B cell (primary cell): ENCODE results near the gene KLK13. TPM values are rescaled to one million over a fixed set of nuclear protein-coding genes. Genes with fewer than 3 reads are reported as not detected.

Experiments used
- ATAC-seq: fragments of 200-7000 bp; cut with Tn5 transposase; one replicate; pipeline ENCODE4 v1.10.0; 2021; ENCODE audit warnings: low read depth, mild to moderate bottlenecking, moderate number of reproducible peaks, moderate library complexity
- CTCF ChIA-PET: fragments of 350-600 bp; sonication (Branson Sonifier 250); formaldehyde crosslinking; loops from one replicate; lab custom pipeline; 2021; ENCODE audit warnings: antibody characterized with exemption, inconsistent platforms; lab: Charles Lee
- POLR2A ChIA-PET: fragments of 350-600 bp; sonication (Branson Sonifier 250); formaldehyde crosslinking; loops from one replicate; lab custom pipeline; 2021; ENCODE audit warnings: antibody characterized with exemption; lab: Charles Lee
- DNase-seq: peaks from one replicate; pipeline ENCODE4 v3.0.0; 2013
- H2AFZ ChIP-seq: 2 replicates; pipeline ENCODE4 v1.6.1; 2012; ENCODE audit warnings: mild to moderate bottlenecking, low read depth, low read length; ENCODE audit not compliant: insufficient read depth, poor library complexity, severe bottlenecking
- H3K27ac ChIP-seq, 2 donors: 1 replicate in 1 of 2; 2 replicates in 1 of 2; pipeline ENCODE4 v1.5.1; 2012 to 2013; ENCODE audit warnings: low read length in 2 of 2, mild to moderate bottlenecking in 2 of 2, moderate library complexity in 1 of 2
- H3K27me3 ChIP-seq, 4 experiments: fragments of 200-600 bp in 1 of 4; sonication (generic) in 1 of 4; replicated peaks in 1 of 4; 1 replicate in 2 of 4; 2 replicates in 2 of 4; pipeline versions ENCODE4 v1.6.1 to v1.7.0; 2013 to 2016; ENCODE audit warnings: low read length in 3 of 4, mild to moderate bottlenecking in 2 of 4, mixed read lengths in 1 of 4, moderate library complexity in 1 of 4; ENCODE audit not compliant: insufficient read depth in 4 of 4, control insufficient read depth in 3 of 4; ENCODE audit errors: control extremely low read depth in 1 of 4
- H3K36me3 ChIP-seq, 2 experiments: replicated peaks in 1 of 2; 1 replicate in 1 of 2; 2 replicates in 1 of 2; pipeline versions ENCODE4 v1.6.1 to v1.7.1; 2013; ENCODE audit warnings: low read length in 1 of 2; ENCODE audit not compliant: insufficient read depth in 2 of 2, control insufficient read depth in 1 of 2; ENCODE audit errors: control extremely low read depth in 1 of 2, extremely low read depth in 1 of 2
- H3K4me1 ChIP-seq, 2 donors: fragments of 200-600 bp in 1 of 2; sonication (generic) in 1 of 2; 1 replicate in 1 of 2; 2 replicates in 1 of 2; pipeline versions ENCODE4 v1.5.1 to v1.6.1; 2013 to 2017; ENCODE audit warnings: low read length in 2 of 2; ENCODE audit not compliant: control insufficient read depth in 2 of 2, insufficient read depth in 2 of 2
- H3K4me2 ChIP-seq: replicated peaks from 2 replicates; pipeline ENCODE3; 2012; ENCODE audit warnings: mild to moderate bottlenecking, low read depth, low read length; ENCODE audit not compliant: poor library complexity, severe bottlenecking
- H3K4me3 ChIP-seq, 5 experiments: fragments of 200-600 bp in 1 of 5; sonication (generic) in 1 of 5; 1 replicate in 3 of 5; 2 replicates in 2 of 5; pipeline versions ENCODE4 v1.5.1 to v1.7.0; 2011 to 2016; ENCODE audit warnings: low read length in 4 of 5, mild to moderate bottlenecking in 4 of 5, low read depth in 2 of 5, control low read depth in 1 of 5, moderate library complexity in 1 of 5; ENCODE audit not compliant: insufficient read depth in 1 of 5; ENCODE audit errors: control extremely low read depth in 1 of 5, extremely low read depth in 1 of 5
- H3K79me2 ChIP-seq: fragments of 200-600 bp; sonication (generic); one replicate; pipeline ENCODE4 v1.6.0; 2016; ENCODE audit warnings: low read length; ENCODE audit not compliant: control insufficient read depth, insufficient read depth
- H3K9ac ChIP-seq: fragments of 200-600 bp; sonication (generic); 2 replicates; pipeline ENCODE4 v1.6.1; 2017; ENCODE audit warnings: mild to moderate bottlenecking, low read length, moderate library complexity
- H3K9me3 ChIP-seq, 3 donors: one replicate each; pipeline versions ENCODE4 v1.6.1 to v1.7.1; 2013; ENCODE audit warnings: low read length in 2 of 3; ENCODE audit not compliant: control insufficient read depth in 2 of 3, insufficient read depth in 1 of 3; ENCODE audit errors: control extremely low read depth in 1 of 3
- H4K20me1 ChIP-seq: 2 replicates; pipeline ENCODE4 v1.6.0; 2012; ENCODE audit warnings: mild to moderate bottlenecking, low read length; ENCODE audit not compliant: insufficient read depth, control insufficient read depth, poor library complexity, severe bottlenecking
- H3K27ac Mint-ChIP-seq: one replicate; pipeline ENCODE4 v1.8.0; 2021; ENCODE audit warnings: mixed read lengths
- H3K27me3 Mint-ChIP-seq: one replicate; pipeline ENCODE4 v1.8.0; 2021; ENCODE audit warnings: mixed read lengths
- H3K4me1 Mint-ChIP-seq: one replicate; pipeline ENCODE4 v1.8.0; 2021; ENCODE audit warnings: mixed read lengths
- H3K4me3 Mint-ChIP-seq: one replicate; pipeline ENCODE4 v1.8.0; 2021; ENCODE audit warnings: mixed read lengths
- H3K9me3 Mint-ChIP-seq: one replicate; pipeline ENCODE4 v1.8.0; 2022; ENCODE audit warnings: mixed read lengths; ENCODE audit not compliant: insufficient read depth
- CTCF ChIP-seq: fragments of 200-600 bp; IDR thresholded peaks from one replicate; pipeline ENCODE4 v1.8.0; 2022; ENCODE audit warnings: antibody characterized with exemption, mild to moderate bottlenecking
- EZH2 ChIP-seq: IDR thresholded peaks from 2 replicates; pipeline ENCODE4 v1.6.1; 2012; ENCODE audit warnings: borderline replicate concordance, low read depth, mild to moderate bottlenecking, moderate library complexity, low read length; ENCODE audit not compliant: insufficient read depth, poor library complexity, severe bottlenecking
- WGBS: methylation state at CpG from one replicate; pipeline ENCODE4 v1.1.5; 2013; ENCODE audit warnings: missing lambda C conversion rate; ENCODE audit not compliant: insufficient coverage; 5-methylcytosine and 5-hydroxymethylcytosine counted together
- intact Hi-C: fragments of 100-400 bp; cut with micrococcal nuclease; formaldehyde crosslinking; loops from one replicate; pipeline ENCODE4 v1.10.0; 2022
- polyA plus RNA-seq: library from polyadenylated mRNA; depleted of rRNA; stranded (reverse); fragments of >200 nt; gene quantifications from 2 replicates; pipeline ENCODE4 v1.2.3, GENCODE V29; 2012
- total RNA-seq, 2 donors: library from RNA; stranded (reverse); fragments of 120-200 nt in 1 of 2; gene quantifications; 1 replicate in 1 of 2; 2 replicates in 1 of 2; pipeline versions ENCODE4 v1.2.3 to v1.2.4, GENCODE V29; 2013 to 2022

The KLK13 gene
- total and polyA plus RNA-seq, 2 donors (not counting 1 experiment from before 2014, with no cell fraction given) = not detected

GRCh38 chr19:51016798-51017683 lies 47.9 kb downstream of the KLK13 start:
- CTCF ChIA-PET = no interaction called here
- H3K9ac ChIP-seq = no peak overlapping the region
- intact Hi-C loops = no loop called here
- H3K9me3 Mint-ChIP-seq = no peaks in the 10 kb centered on the region
- H4K20me1 ChIP-seq = no peaks in the 10 kb centered on the region
- H3K27ac ChIP-seq = no peak overlapping the region
- ATAC-seq (no peak), DNase-seq (peak; percentile 40)
- no peak overlapping the region for H3K4me3 ChIP-seq
- H3K4me1 Mint-ChIP-seq = peaks cover 17% of the 10 kb centered on the region
- POLR2A ChIA-PET = interaction anchor here (0.5 kb wide), 1 partner anchor 197 kb away, joined by 4 read pairs; no protein-coding TSS in a partner anchor
- peaks cover 60% of the 10 kb centered on the region for H3K27me3 Mint-ChIP-seq
- TF ChIP-seq EZH2 (no peak), CTCF (peak; percentile 36)
- no peak overlapping the region for H3K4me2 ChIP-seq
- no peaks in the 10 kb centered on the region for H3K79me2 ChIP-seq
- no peak overlapping the region for H3K4me3 Mint-ChIP-seq
- H3K27ac Mint-ChIP-seq = no peak overlapping the region
- peaks cover 0 to 30% (median 0%) of the 10 kb centered on the region in 3 donors for H3K9me3 ChIP-seq
- peaks cover 0 to 54% (median 30%) of the 10 kb centered on the region in 4 experiments for H3K27me3 ChIP-seq
- H3K36me3 ChIP-seq = no peaks in the 10 kb centered on the region
- peaks cover 7 to 15% of the 10 kb centered on the region in 2 donors for H3K4me1 ChIP-seq
- H2AFZ ChIP-seq = no peak overlapping the region
- 4% methylated on average over 63 of the region's 68 CpGs for WGBS

GRCh38 chr19:51015691-51016267 lies 49.1 kb downstream of the KLK13 start:
- Histone ChIP-seq H3K4me1 (peaks cover 7 to 15% of the 10 kb centered on the region in 2 donors), H3K4me2 (no peak overlapping the region), H3K36me3 (no peaks in the 10 kb centered on the region), H3K79me2 (no peaks in the 10 kb centered on the region), H4K20me1 (no peaks in the 10 kb centered on the region), H3K27ac (no peak overlapping the region), H3K9ac (no peak overlapping the region), H2AFZ (no peak overlapping the region), H3K27me3 (peaks cover 0 to 54% (median 30%) of the 10 kb centered on the region in 4 experiments), H3K9me3 (peaks cover 0 to 30% (median 0%) of the 10 kb centered on the region in 3 donors), H3K4me3 (no peak overlapping the region)
- Mint-ChIP-seq H3K27me3 (peaks cover 61% of the 10 kb centered on the region), H3K4me1 (peaks cover 17% of the 10 kb centered on the region), H3K9me3 (no peaks in the 10 kb centered on the region), H3K27ac (no peak overlapping the region), H3K4me3 (no peak overlapping the region)
- DNase-seq = no peak
- 87% methylated on average over 18 of the region's 19 CpGs for WGBS
- ATAC-seq = no peak
- ChIA-PET POLR2A (no interaction called here), CTCF (no interaction called here)
- intact Hi-C loops = no loop called here
- TF ChIP-seq EZH2 = no peak
- no peak for TF ChIP-seq CTCF
